ENCODE data around the gene UBE2L3.

The UBE2L3 gene

GRCh38 chr22:21622919-21623647, 55.6 kb downstream of the UBE2L3 start:
- peaks cover 10% of the 10 kb centered on the region; the same call in 1 of the 2 replicates for H3K79me2 ChIP-seq (ENCODE audit: insufficient read depth, low read length)
- peaks cover 18% of the 10 kb centered on the region for H3F3A ChIP-seq (ENCODE audit: insufficient read depth)
- H3K27ac ChIP-seq (ENCODE audit: low read depth, low read length): no peak overlapping the region
- H3K9ac ChIP-seq (ENCODE audit: low read length): no peak overlapping the region
- H2AFZ ChIP-seq (ENCODE audit: low read depth, low read length, severe bottlenecking): no peak overlapping the region
- no peaks in the 10 kb centered on the region for H3K9me3 ChIP-seq (ENCODE audit: insufficient read depth, low read length)
- no peak overlapping the region for H3K4me3 ChIP-seq (ENCODE audit: insufficient read depth, low read length, poor library complexity, severe bottlenecking)
- no peaks in the 10 kb centered on the region for H4K20me1 ChIP-seq (ENCODE audit: low read depth, low read length)
- H3K4me2 ChIP-seq (ENCODE audit: low read depth, low read length, poor library complexity, severe bottlenecking): no peak overlapping the region
- H3K27me3 ChIP-seq (ENCODE audit: low read length): no peaks in the 10 kb centered on the region
- no peaks in the 10 kb centered on the region for H3K9me2 ChIP-seq (replicated peaks; ENCODE audit: insufficient read depth, low read length)
- no peaks in the 10 kb centered on the region for H3K36me3 ChIP-seq (ENCODE audit: low read length)
- TF ChIP-seq EZH2phosphoT487 (conservative IDR thresholded peaks at IDR 0.05; ENCODE audit: low read length): no peak
- TF ChIP-seq, protein P1, sequence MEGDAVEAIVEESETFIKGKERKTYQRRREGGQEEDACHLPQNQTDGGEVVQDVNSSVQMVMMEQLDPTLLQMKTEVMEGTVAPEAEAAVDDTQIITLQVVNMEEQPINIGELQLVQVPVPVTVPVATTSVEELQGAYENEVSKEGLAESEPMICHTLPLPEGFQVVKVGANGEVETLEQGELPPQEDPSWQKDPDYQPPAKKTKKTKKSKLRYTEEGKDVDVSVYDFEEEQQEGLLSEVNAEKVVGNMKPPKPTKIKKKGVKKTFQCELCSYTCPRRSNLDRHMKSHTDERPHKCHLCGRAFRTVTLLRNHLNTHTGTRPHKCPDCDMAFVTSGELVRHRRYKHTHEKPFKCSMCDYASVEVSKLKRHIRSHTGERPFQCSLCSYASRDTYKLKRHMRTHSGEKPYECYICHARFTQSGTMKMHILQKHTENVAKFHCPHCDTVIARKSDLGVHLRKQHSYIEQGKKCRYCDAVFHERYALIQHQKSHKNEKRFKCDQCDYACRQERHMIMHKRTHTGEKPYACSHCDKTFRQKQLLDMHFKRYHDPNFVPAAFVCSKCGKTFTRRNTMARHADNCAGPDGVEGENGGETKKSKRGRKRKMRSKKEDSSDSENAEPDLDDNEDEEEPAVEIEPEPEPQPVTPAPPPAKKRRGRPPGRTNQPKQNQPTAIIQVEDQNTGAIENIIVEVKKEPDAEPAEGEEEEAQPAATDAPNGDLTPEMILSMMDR (IDR thresholded peaks at IDR 0.05; ENCODE audit: insufficient read depth, low read length, poor library complexity, severe bottlenecking): no peak

DNA sequence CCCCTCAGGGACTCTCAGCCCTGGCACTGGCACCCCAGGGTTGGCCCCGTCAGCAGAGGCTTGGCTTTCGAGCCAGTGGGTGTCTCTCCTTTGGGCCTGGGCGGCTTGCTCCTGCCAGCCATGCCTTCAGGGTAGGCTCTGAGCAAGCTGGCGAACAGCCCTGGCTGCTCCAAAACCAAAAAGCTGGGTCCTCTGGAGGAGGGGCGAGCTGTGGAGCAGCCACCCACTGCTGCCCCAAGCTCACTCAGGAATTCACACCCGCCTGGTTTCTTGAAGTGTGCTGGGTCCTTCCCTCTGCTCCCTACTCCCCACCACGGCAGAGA, 56.1 kb downstream of the UBE2L3 start:
- H3K4me2 ChIP-seq (ENCODE audit: low read depth, low read length, poor library complexity, severe bottlenecking): no peak overlapping the region
- no peak overlapping the region for H2AFZ ChIP-seq (ENCODE audit: low read depth, low read length, severe bottlenecking)
- H3K27ac ChIP-seq (ENCODE audit: low read depth, low read length): no peak overlapping the region
- H3K36me3 ChIP-seq (ENCODE audit: low read length): no peaks in the 10 kb centered on the region
- H3K4me3 ChIP-seq (ENCODE audit: insufficient read depth, low read length, poor library complexity, severe bottlenecking): no peak overlapping the region
- no peaks in the 10 kb centered on the region for H3K27me3 ChIP-seq (ENCODE audit: low read length)
- peaks cover 18% of the 10 kb centered on the region for H3F3A ChIP-seq (ENCODE audit: insufficient read depth)
- no peaks in the 10 kb centered on the region for H4K20me1 ChIP-seq (ENCODE audit: low read depth, low read length)
- no peak overlapping the region for H3K9ac ChIP-seq (ENCODE audit: low read length)
- H3K9me2 ChIP-seq (replicated peaks; ENCODE audit: insufficient read depth, low read length): no peaks in the 10 kb centered on the region
- TF ChIP-seq, protein P1 (IDR thresholded peaks at IDR 0.05; ENCODE audit: insufficient read depth, low read length, poor library complexity, severe bottlenecking): no peak
- no peak for TF ChIP-seq EZH2phosphoT487 (conservative IDR thresholded peaks at IDR 0.05; ENCODE audit: low read length)
- H3K79me2 ChIP-seq (ENCODE audit: insufficient read depth, low read length): peaks cover 15% of the 10 kb centered on the region; the same call in 1 of the 2 replicates
- no peaks in the 10 kb centered on the region for H3K9me3 ChIP-seq (ENCODE audit: insufficient read depth, low read length)

GRCh38 chr22:21624120-21624879, 56.8 kb downstream of the UBE2L3 start:
- Histone ChIP-seq H3K9ac (ENCODE audit: low read length) (no peak overlapping the region), H3K9me2 (replicated peaks; ENCODE audit: insufficient read depth, low read length) (no peaks in the 10 kb centered on the region), H3K9me3 (ENCODE audit: insufficient read depth, low read length) (no peaks in the 10 kb centered on the region), H3F3A (ENCODE audit: insufficient read depth) (peaks cover 18% of the 10 kb centered on the region), H3K36me3 (ENCODE audit: low read length) (no peaks in the 10 kb centered on the region), H4K20me1 (ENCODE audit: low read depth, low read length) (no peaks in the 10 kb centered on the region), H3K4me3 (ENCODE audit: insufficient read depth, low read length, poor library complexity, severe bottlenecking) (no peak overlapping the region), H3K27me3 (ENCODE audit: low read length) (no peaks in the 10 kb centered on the region), H3K79me2 (ENCODE audit: insufficient read depth, low read length) (peaks cover 17% of the 10 kb centered on the region; the same call in 1 of the 2 replicates), H3K27ac (ENCODE audit: low read depth, low read length) (0 out of 2 replicates have a peak overlapping the region, but pooled peaks have one; percentile 19), H3K4me2 (ENCODE audit: low read depth, low read length, poor library complexity, severe bottlenecking) (no peak overlapping the region), H2AFZ (ENCODE audit: low read depth, low read length, severe bottlenecking) (no peak overlapping the region)
- TF ChIP-seq, protein P1 (IDR thresholded peaks at IDR 0.05; ENCODE audit: insufficient read depth, low read length, poor library complexity, severe bottlenecking): peak; percentile 40
- TF ChIP-seq EZH2phosphoT487 (conservative IDR thresholded peaks at IDR 0.05; ENCODE audit: low read length): no peak
